Central memory CD4-positive, alpha-beta T cell (primary cell): Measurements from ENCODE around the gene POM121.
A peak's percentile ranks its signal among the peaks of the same experiment; 100 is the strongest.
"Not testable (repeated sequence)": the region's sequence is repeated elsewhere in the genome, so short reads cannot be mapped to it uniquely, and the experiment has no call there.

Experiments used
- DNase-seq: peaks from one replicate; pipeline ENCODE4 v3.0.0; 2022
- total RNA-seq, 3 experiments: gene quantifications; one replicate each; lab custom pipeline; 2026; lab: John Stamatoyannopoulos, UW

The POM121 gene
- 48.7 to 89.1 (median 65.3) reads per million in 3 experiments for total RNA-seq

DNA sequence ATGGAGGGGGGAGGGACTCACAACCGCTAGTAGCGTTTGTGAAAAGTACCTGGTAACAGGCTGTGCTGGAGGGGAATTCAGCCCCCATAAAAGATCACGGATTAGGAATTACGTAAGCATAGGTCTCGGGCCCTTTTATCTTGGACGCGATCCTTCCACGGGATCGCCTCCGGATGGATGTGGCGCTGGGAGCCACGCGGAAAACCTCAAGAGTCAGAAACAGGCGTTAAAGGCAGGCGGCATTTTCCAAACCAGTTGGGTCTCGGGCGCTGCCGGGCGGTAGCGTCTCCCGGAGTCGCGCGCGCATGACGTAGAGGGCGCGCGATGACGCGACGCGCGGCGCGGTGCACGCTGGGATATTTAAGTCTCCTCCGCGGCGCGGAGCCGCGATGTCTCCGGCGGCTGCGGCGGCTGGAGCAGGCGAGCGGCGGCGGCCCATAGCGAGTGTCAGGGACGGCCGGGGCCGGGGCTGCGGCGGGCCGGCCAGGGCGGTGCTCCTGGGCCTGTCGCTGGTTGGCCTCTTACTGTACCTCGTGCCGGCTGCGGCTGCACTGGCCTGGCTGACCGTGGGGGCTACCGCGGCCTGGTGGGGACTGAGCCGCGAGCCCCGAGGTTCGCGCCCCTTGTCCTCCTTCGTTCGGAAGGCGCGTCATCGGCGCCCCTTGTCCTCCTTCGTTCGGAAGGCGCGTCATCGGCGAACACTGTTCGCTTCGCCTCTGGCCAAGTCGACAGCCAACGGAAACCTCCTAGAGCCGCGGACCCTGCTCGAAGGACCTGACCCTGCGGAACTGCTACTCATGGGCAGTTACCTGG, at the start of gene POM121:
Gene POM121, plus strand, starts transcription at position 363 of the 813 bp plus-strand sequence. Its CDS starts 27 bp downstream, at position 390.
- DNase-seq, result peak; percentile 84

DNA sequence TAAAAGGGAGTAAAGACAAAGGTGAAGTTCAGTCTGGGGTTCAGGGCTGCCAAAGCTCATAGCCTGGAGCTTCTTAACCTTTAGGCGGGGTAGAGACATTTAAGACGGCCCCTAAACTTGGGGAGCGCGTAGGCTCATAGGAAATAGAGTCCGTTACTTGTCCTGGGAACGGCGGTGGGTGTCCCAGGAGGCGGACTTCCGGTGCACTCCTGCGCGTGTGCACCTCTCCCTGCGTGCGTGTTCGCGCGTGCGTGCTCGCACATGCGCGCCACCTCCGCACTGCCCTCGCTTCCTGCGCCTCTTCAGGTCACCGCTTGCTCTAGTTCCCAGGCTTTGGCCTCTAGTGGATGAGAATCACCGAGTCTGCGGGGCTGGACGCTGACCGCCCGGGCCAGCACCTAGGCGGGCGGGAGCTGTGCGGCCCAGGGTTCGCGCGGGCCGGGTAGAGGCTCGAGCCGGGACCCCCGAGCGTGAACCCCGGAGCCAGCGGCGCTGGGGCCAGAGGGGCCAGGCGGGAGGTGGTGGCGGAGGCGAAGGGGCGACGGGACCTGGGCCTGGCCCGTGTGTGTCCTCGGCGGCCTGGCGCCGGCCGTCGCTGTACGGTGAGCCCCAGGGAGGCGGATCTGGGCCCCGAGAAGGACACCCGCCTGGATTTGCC, 45.7 kb upstream of the POM121 start:
- DNase-seq, result peak; percentile 69

DNA sequence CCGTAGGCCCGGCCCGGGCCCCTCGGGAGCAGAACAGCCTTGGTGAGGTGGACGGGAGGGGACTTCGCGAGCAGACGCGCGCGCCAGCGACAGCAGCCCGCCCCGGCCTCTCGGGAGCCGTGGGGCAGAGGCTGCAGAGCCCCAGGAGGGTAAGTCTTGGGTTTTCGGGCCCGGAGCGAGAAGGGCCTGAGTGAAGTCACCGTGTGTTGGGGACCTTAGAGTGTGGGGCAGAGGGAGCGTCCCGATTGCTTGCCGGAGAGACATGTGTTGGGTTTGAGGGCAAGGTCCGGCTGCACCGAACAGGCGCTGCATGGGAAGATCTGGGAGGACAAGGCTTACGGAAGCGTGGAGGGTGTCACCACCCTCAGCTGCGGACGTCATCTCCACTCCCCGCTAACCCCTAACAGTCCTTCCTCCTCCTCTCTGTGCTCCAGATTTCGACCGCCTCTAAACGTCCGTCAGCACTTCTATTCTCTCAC, 45.1 kb upstream of the POM121 start:
- peak; percentile 24 for DNase-seq

DNA sequence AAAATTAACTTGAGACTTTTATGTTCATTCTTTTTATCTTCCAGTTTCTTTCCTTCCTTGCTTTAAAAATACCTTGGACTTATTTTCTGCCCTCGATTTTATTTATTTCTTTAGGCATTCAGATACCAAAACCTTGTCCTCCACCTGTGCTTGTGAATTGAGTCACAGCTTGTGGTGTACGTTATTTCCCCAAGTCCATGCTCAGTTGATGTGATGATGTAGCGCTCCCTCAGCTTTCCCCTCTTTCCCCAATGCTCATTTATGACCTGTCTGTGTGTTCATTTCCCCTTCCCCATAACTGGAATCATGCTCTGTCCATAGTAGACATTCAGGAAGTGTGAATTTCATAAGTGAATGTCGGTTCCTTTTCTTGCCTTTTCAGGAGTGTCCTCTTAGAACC, 33.1 kb upstream of the POM121 start:
- not testable (repeated sequence) for DNase-seq

DNA sequence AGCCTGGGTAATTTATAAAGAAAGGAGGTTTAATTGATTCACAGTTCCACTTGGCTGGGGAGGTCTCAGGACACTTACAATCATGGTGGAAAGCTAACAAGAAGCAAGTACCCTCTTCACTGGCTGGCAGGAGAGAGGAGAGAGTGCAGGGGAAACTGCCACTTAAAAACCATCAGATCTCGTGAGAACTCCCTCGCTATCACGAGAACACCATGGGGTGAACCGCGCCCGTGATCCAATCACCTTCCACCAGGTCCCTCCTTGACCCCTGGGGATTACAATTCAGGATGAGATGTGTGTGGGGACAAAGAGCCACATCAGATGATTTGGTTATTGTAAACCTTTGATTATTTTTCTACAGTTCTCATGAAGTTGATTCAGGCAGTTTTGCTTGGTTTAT, 20.2 kb upstream of the POM121 start:
- DNase-seq, result not testable (repeated sequence)

GRCh38 chr7:72908422-72908821, 16.5 kb upstream of the POM121 start:
- not testable (repeated sequence) for DNase-seq

DNA sequence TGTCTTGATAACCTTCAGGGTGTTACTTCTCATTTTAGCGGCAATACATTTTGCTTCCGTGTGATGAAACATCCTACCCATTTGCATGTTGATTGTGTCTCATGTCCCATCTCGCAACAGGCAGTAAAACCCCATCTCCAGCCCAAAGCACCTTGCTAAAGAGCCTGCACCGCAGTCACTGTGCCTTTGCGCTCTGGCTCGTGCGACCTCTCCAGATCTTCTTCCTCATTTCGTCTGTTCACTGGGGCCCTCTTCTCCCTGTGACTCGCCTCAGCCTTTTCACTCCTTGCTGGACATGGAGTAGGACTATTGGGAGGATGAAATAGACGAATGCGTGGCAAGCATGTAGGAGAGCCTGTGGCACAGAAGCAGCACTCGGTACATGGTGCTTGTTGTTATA, 13.5 kb upstream of the POM121 start:
- DNase-seq, result not testable (repeated sequence)

- DNase-seq, result not testable (repeated sequence)
Observed at GRCh38 chr7:72913750-72914149, 11.1 kb upstream of the POM121 start.

GRCh38 chr7:72914756-72915525, 10.0 kb upstream of the POM121 start:
- peak; percentile 27 for DNase-seq

- DNase-seq, result no peak
Observed at GRCh38 chr7:72919256-72919775, 5.6 kb upstream of the POM121 start.

- DNase-seq, result no peak
Observed at GRCh38 chr7:72924386-72924732, 536 bp upstream of the POM121 start.

DNA sequence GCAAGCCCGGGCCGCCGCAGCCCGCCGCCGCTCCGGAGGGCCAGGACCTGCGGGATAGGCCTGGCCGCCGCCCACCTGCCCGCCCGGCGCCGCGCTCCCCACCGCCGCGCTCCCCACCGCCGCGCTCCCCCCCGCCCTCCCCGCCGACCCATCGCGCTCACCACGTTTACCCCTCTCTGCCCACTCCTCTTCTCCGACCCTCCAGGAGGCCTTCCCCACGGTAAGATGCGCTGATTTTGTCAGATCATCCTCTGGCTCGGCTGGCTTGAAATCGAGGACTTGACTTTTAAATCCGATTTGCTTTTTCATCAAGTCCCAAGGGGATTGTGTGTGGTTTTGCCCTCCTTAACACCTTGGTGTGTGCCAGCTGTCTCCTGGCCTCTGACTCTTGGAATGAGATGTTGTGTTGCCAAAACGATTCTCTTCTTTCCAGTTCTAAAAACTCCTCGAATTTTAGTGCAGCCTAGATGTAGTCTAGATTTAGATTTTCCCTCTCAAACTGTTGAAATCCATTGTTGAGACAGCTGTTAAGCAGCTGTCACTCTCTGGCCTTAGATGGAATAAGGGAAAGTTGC, 738 bp downstream of the POM121 start:
- no peak for DNase-seq

- not testable (repeated sequence) for DNase-seq
Observed at GRCh38 chr7:72927791-72928190, 2.9 kb downstream of the POM121 start.

DNA sequence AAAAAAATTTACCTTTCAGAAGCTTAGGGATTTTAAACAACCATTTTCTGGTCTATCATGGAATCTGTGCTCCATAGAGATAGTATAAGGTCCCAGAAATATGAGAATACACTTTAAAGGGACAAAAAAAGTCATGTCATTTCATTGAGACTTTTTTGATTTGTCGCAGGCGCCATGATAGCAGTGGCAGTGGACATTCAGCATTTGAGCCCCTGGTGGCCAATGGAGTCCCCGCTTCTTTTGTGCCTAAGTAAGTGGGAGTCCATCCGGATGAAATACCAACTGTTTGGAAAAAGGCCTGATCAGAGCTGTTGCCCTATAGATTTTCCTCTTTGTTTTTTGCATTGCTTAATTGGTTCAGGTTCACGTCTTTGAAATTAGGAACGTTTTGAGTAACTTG, 3.3 kb downstream of the POM121 start:
- not testable (repeated sequence) for DNase-seq

DNA sequence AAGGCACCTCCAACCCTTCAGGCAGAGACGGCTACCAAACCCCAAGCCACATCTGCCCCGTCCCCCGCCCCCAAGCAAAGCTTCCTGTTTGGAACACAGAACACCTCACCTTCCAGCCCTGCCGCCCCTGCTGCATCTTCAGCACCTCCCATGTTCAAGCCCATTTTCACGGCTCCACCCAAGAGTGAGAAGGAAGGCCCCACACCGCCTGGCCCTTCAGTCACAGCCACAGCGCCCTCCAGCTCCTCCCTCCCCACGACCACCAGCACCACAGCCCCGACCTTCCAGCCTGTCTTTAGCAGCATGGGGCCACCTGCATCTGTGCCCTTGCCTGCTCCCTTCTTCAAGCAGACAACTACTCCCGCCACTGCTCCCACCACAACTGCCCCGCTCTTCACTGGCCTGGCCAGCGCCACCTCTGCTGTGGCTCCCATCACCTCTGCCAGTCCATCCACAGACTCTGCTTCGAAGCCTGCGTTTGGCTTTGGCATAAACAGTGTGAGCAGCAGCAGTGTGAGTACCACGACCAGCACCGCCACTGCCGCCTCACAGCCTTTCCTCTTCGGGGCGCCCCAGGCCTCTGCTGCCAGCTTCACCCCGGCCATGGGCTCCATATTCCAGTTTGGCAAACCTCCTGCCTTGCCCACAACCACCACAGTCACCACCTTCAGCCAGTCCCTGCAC, 17.3 kb downstream of the POM121 start:
- DNase-seq, result not testable (repeated sequence)

DNA sequence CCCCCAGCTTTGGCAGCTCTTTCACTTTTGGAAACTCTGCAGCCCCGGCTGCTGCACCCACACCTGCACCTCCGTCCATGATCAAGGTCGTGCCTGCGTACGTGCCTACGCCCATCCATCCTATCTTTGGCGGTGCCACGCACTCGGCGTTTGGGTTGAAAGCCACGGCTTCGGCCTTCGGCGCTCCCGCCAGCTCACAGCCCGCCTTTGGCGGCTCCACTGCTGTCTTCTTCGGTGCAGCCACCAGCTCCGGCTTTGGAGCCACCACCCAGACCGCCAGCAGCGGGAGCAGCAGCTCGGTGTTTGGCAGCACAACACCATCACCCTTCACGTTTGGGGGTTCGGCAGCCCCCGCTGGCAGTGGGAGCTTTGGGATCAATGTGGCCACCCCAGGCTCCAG, 18.1 kb downstream of the POM121 start:
- DNase-seq, result not testable (repeated sequence)

- DNase-seq, result not testable (repeated sequence)
Observed at GRCh38 chr7:72944937-72945336, 20.0 kb downstream of the POM121 start.

DNA sequence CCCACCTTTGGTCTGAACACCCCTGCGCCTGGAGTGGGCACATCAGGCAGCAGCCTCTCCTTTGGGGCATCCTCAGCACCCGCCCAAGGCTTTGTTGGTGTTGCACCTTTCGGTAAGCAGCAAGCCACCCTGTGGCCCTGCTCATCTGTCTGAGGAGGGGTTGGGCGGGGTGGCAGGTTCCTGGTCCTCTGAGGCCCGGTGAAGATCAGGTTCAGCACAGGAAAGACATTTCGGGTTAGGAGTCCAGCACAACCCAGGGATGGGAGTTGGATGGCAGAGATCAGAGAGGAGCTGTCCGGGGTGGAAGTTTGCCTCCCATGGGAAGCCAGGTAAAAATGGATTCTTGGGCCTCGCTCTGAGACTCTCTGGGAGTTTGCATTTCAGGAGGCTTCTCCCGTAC, 20.7 kb downstream of the POM121 start:
- DNase-seq, result not testable (repeated sequence)

- not testable (repeated sequence) for DNase-seq
Observed at GRCh38 chr7:72946130-72946745, 21.3 kb downstream of the POM121 start.

GRCh38 chr7:72948714-72949113, 23.8 kb downstream of the POM121 start:
- DNase-seq, result not testable (repeated sequence)

DNA sequence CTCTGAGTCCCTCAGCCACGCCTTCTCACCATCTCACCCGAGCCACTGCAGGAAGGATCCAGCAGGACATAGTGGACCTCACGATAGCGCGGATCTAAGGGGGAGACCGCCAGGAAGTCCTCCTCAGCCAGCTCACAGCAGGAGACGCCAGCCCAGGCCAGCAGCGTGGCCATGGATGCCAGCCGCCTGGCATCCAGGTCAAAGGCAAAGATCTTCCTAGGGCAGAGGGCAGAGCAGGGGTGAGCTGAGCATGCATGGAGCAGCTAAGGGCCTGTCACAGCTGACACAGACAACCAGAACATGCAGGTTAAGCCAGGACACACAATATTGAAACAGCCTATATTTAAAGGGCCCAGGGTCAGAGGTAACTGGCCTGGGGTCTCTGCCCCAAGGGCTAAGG, 24.4 kb downstream of the POM121 start:
- not testable (repeated sequence) for DNase-seq
